Caco-2 (cell line): ENCODE measurements around the gene PRSS48. TPM values are rescaled to one million over a fixed set of nuclear protein-coding genes. Genes with fewer than 3 reads are reported as not detected.

ENCODE experiments used
- BruUV-seq: library from RNA; stranded (reverse); fragments of 400-500 nt; replicated peaks from 2 replicates; lab custom pipeline; 2021; lab: Mats Ljungman, UMichigan
- CTCF ChIA-PET: fragments of 300-600 bp; sonication (Branson Sonifier 250); formaldehyde crosslinking; loops from one replicate; lab custom pipeline; 2022; ENCODE audit warnings: antibody characterized with exemption; lab: Charles Lee
- POLR2A ChIA-PET: fragments of 300-600 bp; sonication (Branson Sonifier 250); formaldehyde crosslinking; loops from one replicate; lab custom pipeline; 2022; ENCODE audit warnings: antibody characterized with exemption; lab: Charles Lee
- DNase-seq, 2 experiments: peaks; one replicate each; pipeline versions ENCODE4 v3.0.0 to v3.0.0-alpha.2; 2020 to 2022
- H3K27me3 ChIP-seq: replicated peaks from 2 replicates; pipeline ENCODE4 v1.6.0; 2011; ENCODE audit warnings: low read length; ENCODE audit not compliant: control insufficient read depth, insufficient read depth
- H3K36me3 ChIP-seq: 2 replicates; pipeline ENCODE4 v1.5.1; 2011; ENCODE audit warnings: low read length; ENCODE audit not compliant: control insufficient read depth, insufficient read depth
- H3K4me1 ChIP-seq: fragments of 250-450 bp; sonication (Bioruptor Pico); 2 replicates; pipeline ENCODE4 v1.5.1; 2020; ENCODE audit warnings: mild to moderate bottlenecking
- H3K4me3 ChIP-seq: 2 replicates; pipeline ENCODE4 v1.5.1; 2011; ENCODE audit warnings: low read depth, mild to moderate bottlenecking, control low read depth, low read length
- H3K9me3 ChIP-seq: fragments of 250-450 bp; sonication (Bioruptor Pico); 2 replicates; pipeline ENCODE4 v1.5.1; 2020; ENCODE audit warnings: mild to moderate bottlenecking, moderate library complexity
- H3K27ac Mint-ChIP-seq: one replicate; pipeline ENCODE4 v1.8.0; 2022; ENCODE audit warnings: mixed read lengths; ENCODE audit not compliant: unreplicated experiment
- H3K27me3 Mint-ChIP-seq: one replicate; pipeline ENCODE4 v1.8.0; 2022; ENCODE audit warnings: mixed read lengths; ENCODE audit not compliant: insufficient read depth, unreplicated experiment
- H3K36me3 Mint-ChIP-seq: one replicate; pipeline ENCODE4 v1.8.0; 2022; ENCODE audit warnings: mild to moderate bottlenecking, mixed read lengths; ENCODE audit not compliant: insufficient read depth, unreplicated experiment
- H3K4me1 Mint-ChIP-seq: one replicate; pipeline ENCODE4 v1.8.0; 2022; ENCODE audit warnings: low read depth, mixed read lengths; ENCODE audit not compliant: unreplicated experiment
- H3K4me3 Mint-ChIP-seq: one replicate; pipeline ENCODE4 v1.8.0; 2022; ENCODE audit warnings: mild to moderate bottlenecking, moderate library complexity, mixed read lengths; ENCODE audit not compliant: unreplicated experiment
- H3K9me3 Mint-ChIP-seq: one replicate; pipeline ENCODE4 v1.8.0; 2022; ENCODE audit warnings: mixed read lengths; ENCODE audit not compliant: unreplicated experiment
- intact Hi-C: fragments of 100-400 bp; cut with micrococcal nuclease; formaldehyde crosslinking; loops from one replicate; pipeline ENCODE4 v1.10.0; 2022; ENCODE audit not compliant: unreplicated experiment
- total RNA-seq: library from RNA; stranded (reverse); gene quantifications from 2 replicates; pipeline ENCODE4 v1.2.3, GENCODE V29; 2022
- TF ChIP-seq, protein P1 (sequence below), 2 experiments: fragments of 200-600 bp in 1 of 2; IDR thresholded peaks; 1 replicate in 1 of 2; 2 replicates in 1 of 2; pipeline versions ENCODE4 v1.5.1 to v1.8.0; 2011 to 2022; ENCODE audit warnings: antibody characterized with exemption in 1 of 2, control low read depth in 1 of 2, inconsistent platforms in 1 of 2, low read depth in 1 of 2, low read length in 1 of 2, mild to moderate bottlenecking in 1 of 2, moderate library complexity in 1 of 2; ENCODE audit not compliant: insufficient read depth in 1 of 2, severe bottlenecking in 1 of 2, unreplicated experiment in 1 of 2

PRSS48 gene
- total RNA-seq, 1 experiment from 2014 or later, result not detected

DNA sequence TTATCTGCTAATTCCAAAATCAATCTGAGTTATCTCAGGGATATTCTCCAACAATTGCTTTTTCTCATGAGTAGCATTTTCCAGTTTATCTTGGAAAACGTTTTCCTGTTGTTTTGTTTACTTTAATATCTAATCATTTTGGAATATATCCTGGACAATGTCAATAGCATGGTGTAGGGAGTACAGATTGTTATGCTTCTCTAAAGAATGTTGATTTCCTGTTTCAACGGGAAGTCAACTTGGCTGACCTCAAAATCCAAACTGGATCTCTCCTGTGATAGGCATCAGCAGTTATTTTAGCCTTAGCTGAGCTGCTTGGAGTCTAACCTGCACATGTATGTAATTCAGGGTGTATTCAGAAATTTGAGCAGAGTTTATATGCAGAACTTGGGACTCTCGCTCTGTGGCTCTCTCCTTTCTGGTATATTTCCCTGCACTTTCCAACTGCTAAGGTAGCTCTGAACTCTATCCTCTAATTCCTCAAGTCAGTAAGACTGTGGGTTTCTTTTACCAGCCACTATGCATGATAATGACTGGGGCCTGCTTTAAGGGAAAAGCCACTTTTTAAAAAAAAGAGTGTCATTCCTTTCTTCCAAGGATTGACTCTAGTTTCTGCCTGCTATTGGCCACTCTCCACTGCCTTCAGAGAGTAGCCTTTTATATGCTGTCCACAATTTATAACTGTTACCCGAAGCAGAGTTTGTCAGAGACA, 7.7 kb downstream of the PRSS48 start:
- H3K36me3 ChIP-seq, result no peaks in the 10 kb centered on the region
- BruUV-seq, result no TSS peak
- ChIA-PET CTCF (no interaction called here), POLR2A (no interaction called here)
- TF ChIP-seq, protein P1, sequence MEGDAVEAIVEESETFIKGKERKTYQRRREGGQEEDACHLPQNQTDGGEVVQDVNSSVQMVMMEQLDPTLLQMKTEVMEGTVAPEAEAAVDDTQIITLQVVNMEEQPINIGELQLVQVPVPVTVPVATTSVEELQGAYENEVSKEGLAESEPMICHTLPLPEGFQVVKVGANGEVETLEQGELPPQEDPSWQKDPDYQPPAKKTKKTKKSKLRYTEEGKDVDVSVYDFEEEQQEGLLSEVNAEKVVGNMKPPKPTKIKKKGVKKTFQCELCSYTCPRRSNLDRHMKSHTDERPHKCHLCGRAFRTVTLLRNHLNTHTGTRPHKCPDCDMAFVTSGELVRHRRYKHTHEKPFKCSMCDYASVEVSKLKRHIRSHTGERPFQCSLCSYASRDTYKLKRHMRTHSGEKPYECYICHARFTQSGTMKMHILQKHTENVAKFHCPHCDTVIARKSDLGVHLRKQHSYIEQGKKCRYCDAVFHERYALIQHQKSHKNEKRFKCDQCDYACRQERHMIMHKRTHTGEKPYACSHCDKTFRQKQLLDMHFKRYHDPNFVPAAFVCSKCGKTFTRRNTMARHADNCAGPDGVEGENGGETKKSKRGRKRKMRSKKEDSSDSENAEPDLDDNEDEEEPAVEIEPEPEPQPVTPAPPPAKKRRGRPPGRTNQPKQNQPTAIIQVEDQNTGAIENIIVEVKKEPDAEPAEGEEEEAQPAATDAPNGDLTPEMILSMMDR (IDR thresholded peaks at IDR 0.05; ENCODE audit: insufficient read depth in 1 of 2, low read depth in 1 of 2, low read length in 1 of 2, severe bottlenecking in 1 of 2, unreplicated experiment in 1 of 2), result no peak
- H3K9me3 ChIP-seq, result no peaks in the 10 kb centered on the region
- Mint-ChIP-seq H3K36me3 (peaks cover 8% of the 10 kb centered on the region), H3K27me3 (no peaks in the 10 kb centered on the region), H3K4me3 (no peak overlapping the region), H3K4me1 (peaks cover 14% of the 10 kb centered on the region), H3K27ac (no peak overlapping the region), H3K9me3 (no peaks in the 10 kb centered on the region)
- intact Hi-C loops, result no loop called here
- no peak for DNase-seq
- no peaks in the 10 kb centered on the region for H3K27me3 ChIP-seq
- no peak overlapping the region for H3K4me3 ChIP-seq
- H3K4me1 ChIP-seq, result peaks cover 9% of the 10 kb centered on the region

- Histone ChIP-seq H3K27me3 (no peaks in the 10 kb centered on the region), H3K9me3 (no peaks in the 10 kb centered on the region), H3K4me1 (no peaks in the 10 kb centered on the region), H3K36me3 (no peaks in the 10 kb centered on the region), H3K4me3 (no peak overlapping the region)
- H3K27ac Mint-ChIP-seq, result no peak overlapping the region
- H3K27me3 Mint-ChIP-seq, result no peaks in the 10 kb centered on the region
- H3K4me3 Mint-ChIP-seq, result no peak overlapping the region
- POLR2A ChIA-PET, result no interaction called here
- no TSS peak for BruUV-seq
- H3K36me3 Mint-ChIP-seq, result peaks cover 20% of the 10 kb centered on the region
- intact Hi-C loops, result no loop called here
- H3K4me1 Mint-ChIP-seq, result no peaks in the 10 kb centered on the region
- H3K9me3 Mint-ChIP-seq, result peaks cover 12% of the 10 kb centered on the region
- no peak for DNase-seq
- CTCF ChIA-PET, result no interaction called here
- TF ChIP-seq, protein P1 (IDR thresholded peaks at IDR 0.05; ENCODE audit: insufficient read depth in 1 of 2, low read depth in 1 of 2, low read length in 1 of 2, severe bottlenecking in 1 of 2, unreplicated experiment in 1 of 2), result no peak
Measured at GRCh38 chr4:151287409-151287808, 10.4 kb downstream of the PRSS48 start.

DNA sequence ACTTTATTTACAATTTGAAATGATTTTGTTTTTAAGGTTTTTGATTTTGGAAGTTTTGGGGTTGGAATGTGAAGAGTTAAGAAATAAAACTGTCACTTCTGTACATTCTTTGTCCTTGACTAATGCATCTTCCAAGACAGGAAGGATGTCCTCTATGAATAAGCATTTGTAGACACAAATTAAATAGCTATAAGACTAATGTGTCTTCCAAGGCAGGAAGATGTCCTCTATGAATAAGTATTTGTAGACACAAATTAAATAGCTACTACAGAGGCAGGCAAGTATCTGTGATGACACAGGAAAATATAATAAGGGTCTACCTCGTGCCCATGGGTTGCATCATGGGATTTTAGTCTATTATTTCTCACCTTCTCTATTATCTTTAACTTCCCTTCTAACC, 14.5 kb downstream of the PRSS48 start:
- POLR2A ChIA-PET, result no interaction called here
- intact Hi-C loops, result no loop called here
- CTCF ChIA-PET, result no interaction called here
- Histone ChIP-seq H3K9me3 (no peaks in the 10 kb centered on the region), H3K4me3 (no peak overlapping the region), H3K27me3 (no peaks in the 10 kb centered on the region), H3K36me3 (no peaks in the 10 kb centered on the region), H3K4me1 (peaks cover 8% of the 10 kb centered on the region; the same call in 1 of the 2 replicates)
- H3K4me1 Mint-ChIP-seq, result peaks cover 19% of the 10 kb centered on the region
- H3K9me3 Mint-ChIP-seq, result peaks cover 12% of the 10 kb centered on the region
- no peak for DNase-seq
- H3K27me3 Mint-ChIP-seq, result no peaks in the 10 kb centered on the region
- H3K4me3 Mint-ChIP-seq, result no peak overlapping the region
- no peak overlapping the region for H3K27ac Mint-ChIP-seq
- TF ChIP-seq, protein P1 (IDR thresholded peaks at IDR 0.05; ENCODE audit: insufficient read depth in 1 of 2, low read depth in 1 of 2, low read length in 1 of 2, severe bottlenecking in 1 of 2, unreplicated experiment in 1 of 2), result no peak
- peaks cover 21% of the 10 kb centered on the region for H3K36me3 Mint-ChIP-seq
- no TSS peak for BruUV-seq
